ENCODE results near the gene STARD8.
"Not testable (repeated sequence)": the region's sequence is repeated elsewhere in the genome, so short reads cannot be mapped to it uniquely, and the experiment has no call there.

STARD8 gene

DNA sequence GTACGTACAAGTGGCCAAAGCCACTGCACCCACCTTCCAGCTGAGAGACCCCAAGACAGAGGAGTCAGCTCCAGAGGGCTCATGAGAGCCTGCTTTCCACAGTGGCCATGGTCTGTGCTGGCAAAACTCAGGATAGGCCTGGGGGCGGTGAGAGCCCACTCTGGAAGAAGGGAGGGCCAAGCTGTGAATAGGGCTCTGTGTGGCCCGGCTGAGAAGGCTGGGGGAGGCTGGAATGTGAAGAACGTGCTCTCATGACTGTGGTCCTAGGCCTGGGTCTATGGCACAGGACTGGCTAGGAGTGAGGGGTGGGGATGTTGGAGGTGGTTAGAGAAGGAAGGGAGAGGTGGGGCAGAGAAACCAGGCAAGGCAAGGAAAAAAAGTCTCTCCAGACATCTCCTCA, 13.3 kb downstream of the STARD8 start:
- no peak for DNase-seq

DNA sequence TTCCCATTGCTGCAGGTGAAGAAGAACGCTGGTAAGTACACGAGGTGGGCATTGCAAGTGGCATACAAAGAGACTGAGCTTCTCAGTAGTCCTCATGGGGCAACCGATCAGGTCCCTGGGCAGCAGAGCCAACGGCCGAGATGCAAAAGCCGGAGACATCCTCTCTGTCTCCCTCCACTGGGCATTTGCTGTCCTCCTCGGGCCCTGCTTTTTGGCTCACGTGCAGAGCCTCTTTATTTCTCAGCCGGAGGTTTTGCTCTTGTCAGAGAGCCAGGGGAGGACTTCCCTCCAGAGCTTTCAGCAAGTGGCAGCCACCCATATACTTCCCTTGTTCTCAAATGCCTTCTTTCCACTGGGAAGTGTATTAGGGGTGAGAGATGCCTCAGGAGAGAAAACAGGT, 18.0 kb downstream of the STARD8 start:
- no peak for DNase-seq

GRCh38 chrX:68666580-68666979, 19.1 kb downstream of the STARD8 start:
- no peak for DNase-seq

DNA sequence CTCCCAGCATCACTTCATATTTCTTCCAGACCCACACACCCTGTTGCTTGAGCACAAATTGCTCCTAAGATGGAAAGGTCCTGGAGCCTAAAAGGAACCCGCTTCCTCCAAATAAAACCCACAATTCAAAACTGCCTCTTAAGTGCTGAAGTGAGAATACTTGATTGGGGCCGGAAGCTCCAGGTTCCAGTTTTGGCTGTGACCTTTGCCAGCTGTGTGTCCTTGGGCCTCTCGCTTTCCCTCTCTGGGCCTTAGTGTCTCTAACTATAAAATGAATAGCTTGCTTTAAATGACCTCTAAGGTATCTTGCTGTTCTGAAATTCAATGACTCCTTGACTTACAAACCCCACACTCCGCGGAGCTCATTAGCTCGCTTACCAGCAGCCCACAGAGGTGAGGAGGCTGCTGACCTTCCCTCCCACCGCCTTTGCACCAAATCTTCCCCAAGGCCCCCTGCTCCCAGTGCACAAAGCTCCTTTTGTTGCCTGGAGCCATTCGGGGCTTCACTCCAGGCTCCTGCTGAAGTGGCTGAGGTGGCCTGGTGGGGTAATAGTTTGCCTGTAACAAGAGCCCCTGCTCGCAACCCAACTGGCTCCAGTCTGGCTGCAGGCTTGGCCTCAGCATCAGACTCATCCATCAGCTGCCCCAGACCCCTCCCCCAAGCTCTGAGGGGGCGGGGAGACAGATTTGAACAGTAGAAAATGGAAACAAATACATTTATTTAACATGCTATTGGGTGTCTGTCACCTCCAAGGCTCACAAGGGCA, 21.8 kb downstream of the STARD8 start:
- DNase-seq, result no peak

DNA sequence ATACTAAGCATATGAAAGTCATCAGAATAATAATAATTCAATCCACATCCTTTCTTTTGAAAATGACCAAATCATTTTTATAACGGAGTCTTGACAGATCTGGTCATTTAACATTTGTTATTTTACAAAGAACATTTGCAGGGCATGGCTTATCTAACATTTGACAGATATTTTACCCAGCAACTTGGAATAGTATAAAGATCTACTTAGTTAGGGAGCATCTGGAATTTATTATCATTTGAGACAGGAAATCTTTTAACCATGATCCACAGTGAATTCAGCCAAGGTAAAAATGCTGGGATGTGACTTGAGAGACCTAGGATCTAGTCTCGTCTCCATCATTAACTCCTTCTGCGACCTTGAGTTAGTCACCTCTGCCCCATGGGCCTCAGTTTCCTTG, 22.4 kb downstream of the STARD8 start:
- DNase-seq, result no peak

DNA sequence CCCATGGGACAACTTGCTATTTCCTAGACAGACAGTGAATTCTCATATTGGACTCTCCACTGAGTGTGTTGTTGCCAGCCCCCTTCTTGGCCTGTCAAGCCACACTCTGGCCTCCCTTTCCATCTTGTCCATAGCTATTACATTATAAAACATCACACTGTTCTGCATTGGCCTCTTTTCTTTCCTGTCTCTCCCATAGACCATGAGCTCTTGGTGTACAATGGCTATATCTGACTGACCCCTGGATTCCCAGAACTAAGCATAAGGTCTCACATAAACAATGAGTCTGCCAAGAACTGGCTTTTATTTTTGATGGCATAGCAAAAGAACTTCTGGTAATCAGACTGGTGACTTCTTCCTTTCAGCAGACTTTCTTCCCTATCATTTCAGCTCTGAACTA, 23.8 kb downstream of the STARD8 start:
- no peak for DNase-seq

DNA sequence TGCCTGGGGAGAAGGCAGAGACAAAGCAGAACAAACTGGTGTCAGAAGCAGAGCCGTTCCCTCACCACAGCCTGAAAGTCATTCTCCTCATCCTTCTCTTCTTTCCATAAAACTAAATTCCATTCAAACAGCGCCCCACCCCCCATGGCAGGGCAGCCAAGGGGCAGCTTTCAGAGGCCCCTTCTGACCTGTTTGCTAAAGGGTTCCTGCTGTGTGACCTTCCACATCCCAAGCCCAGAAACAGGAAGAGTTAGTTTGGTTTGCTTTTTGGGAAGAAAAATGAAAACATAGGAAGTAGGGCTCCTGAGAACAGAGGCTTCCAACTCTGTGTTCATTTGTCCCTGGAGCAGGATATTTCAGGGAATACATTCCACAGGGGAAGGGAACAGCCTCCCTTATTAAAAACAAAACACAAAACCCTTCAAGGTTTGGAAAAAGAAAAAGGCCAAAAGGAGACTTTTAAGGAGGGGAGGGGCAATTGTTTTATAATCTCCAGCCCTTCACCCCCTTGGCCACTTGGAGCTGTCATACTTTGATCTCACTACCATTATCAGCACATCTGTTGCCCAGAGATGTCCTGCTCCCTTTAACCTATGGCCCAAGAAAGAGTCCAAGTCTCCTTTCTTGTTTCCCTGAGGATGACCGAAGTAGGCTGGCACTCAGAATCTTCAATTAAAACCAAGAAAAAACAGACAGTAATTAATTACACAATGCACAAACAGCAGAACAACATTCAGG, 25.3 kb downstream of the STARD8 start:
- DNase-seq, result no peak

DNA sequence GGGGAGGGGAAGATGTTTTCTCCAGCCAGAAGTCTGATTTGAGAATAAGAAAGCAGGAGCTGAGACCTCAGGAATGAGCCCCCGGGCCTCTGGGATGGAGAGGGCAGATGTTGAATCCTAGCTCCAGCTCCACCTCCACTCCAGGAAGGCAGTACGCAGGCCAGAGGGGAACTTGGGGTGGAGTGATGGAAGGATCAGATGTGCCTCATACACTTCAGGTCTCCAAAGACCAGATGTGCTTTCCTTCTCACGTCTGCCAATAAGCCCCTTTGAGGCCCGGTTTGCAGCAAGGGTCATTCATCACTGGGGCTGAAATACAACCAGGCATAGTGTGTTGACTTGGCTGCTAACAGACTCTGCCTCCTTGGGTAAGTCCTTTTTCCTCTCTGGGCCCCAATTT, 28.1 kb downstream of the STARD8 start:
- DNase-seq, result no peak

- no peak for DNase-seq
These were observed 28.9 kb downstream of the STARD8 start for GRCh38 chrX:68676335-68676734.

GRCh38 chrX:68677998-68678397, 30.5 kb downstream of the STARD8 start:
- no peak for DNase-seq

GRCh38 chrX:68681443-68681941, 34.0 kb downstream of the STARD8 start:
- no peak for DNase-seq

GRCh38 chrX:68682790-68683189, 35.3 kb downstream of the STARD8 start:
- no peak for DNase-seq

GRCh38 chrX:68683580-68683979, 36.1 kb downstream of the STARD8 start:
- no peak for DNase-seq

- no peak for DNase-seq
These were observed 36.9 kb downstream of the STARD8 start for GRCh38 chrX:68684291-68684918.

GRCh38 chrX:68684919-68685304, 37.4 kb downstream of the STARD8 start:
- no peak for DNase-seq

DNA sequence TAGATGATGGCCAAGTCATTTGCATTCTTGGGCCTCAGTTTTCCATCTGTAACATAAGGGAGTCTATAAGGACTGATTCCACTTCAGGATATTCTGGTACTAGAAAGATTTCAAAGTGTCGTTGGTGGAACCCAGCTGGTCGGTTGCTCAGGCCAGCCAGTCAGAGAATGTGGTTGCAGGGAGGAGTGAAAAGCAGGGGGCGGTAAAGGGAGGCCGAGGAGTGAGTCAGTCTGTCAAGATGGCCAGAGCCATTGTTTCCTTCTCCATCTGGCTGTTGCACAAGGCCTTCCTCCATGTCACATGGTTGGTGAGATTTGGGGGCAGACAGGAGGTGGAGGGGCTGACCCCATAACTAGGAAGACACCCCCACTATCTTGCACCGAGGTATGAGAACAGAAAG, 38.2 kb downstream of the STARD8 start:
- DNase-seq, result no peak

DNA sequence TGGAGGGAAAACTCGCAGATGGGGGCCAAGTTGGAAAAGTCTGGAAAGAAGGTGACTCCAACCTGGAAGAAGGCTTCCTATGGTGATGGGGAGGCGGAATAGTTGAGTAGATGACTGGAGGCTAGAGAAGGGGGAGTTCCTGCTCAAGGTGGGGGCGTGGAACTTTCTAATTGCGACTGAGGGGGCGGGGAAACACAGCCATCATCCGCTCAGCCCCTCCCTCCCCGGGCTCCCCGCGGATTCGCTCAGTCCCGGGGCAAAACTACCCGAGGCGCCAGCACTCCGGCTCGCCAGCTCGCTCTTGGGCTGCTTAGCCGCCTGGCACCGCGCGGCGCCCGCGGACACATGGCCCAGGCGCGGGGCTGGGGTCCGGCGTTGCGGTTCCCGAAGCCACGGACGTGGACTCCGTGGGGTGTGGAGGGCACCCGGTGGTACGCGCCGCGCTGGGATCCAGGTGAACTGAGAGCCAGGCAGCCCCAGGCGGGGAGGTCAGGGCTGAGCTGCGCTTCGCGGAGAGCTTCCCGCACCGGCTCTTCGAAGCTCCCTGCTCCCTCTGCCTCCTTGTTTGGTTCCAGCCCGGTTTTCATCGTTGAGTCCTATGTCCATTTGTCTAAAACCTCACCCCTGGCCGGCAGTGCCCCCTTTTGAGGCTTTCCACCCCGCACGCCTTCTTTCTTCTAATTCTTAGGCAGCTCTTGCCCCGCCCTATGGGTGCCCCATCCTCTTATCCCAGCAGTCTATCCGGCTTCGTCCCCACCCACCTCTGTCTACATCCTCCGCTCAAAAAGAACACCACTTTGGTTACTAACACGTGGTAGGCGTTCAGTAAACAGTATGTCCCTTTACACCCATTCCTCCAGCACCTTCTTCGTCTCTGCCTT, 38.9 kb downstream of the STARD8 start:
- DNase-seq, result no peak

DNA sequence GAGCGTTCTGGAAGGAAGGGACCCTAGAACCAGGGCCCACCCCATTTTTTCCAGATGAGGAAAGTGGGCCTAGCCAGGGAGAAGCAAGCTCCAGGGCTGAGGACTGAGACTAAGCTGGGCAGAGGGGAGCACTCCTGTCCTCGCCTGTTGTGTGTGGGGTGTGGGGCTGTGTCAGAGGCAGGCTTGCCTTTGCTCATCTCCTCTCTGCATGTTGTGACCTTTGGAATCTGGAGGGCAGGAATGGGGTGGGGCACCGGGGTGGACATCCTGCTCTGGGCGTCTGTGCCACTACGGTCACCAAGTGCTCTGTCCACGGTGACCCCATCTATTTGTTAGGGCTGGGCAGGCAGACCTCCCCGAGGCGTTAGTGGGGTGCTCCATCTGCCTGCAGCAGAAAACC, 41.5 kb downstream of the STARD8 start:
- DNase-seq, result not testable (repeated sequence)

- no peak for DNase-seq
These were observed 43.6 kb downstream of the STARD8 start for GRCh38 chrX:68690936-68691501.

- DNase-seq, result no peak
These were observed 44.5 kb downstream of the STARD8 start for GRCh38 chrX:68691921-68692320.

DNA sequence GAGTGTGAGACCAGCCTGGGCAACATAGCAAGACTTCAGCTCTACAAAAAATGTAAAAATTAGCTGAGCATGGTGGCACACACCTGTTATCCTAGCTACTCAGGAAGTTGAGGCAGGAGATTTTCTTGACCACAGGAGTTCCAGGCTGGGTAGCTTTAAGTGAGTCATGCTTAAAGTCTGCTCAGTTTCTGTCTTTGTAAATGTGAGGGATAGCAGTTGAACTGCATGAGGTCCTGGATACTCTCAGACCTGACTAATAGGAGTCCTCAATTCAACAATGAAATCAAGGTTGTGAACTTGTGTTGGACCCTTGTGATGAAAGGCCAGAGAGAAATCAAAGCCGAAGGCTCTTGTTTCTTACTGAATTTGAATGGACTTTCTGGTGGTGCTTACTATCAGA, 45.2 kb downstream of the STARD8 start:
- no peak for DNase-seq

Measured in NCI-H446 treated with DMSO at 0.1 percent for 48 hours (cell line).